ENCODE measurements around the gene TIAM2. TPM values are rescaled to one million over a fixed set of nuclear protein-coding genes. Genes with fewer than 3 reads are reported as not detected.

The TIAM2 gene
- polyA plus RNA-seq, 1 experiment = 12.6 TPM

GRCh38 chr6:155186052-155186658, 191.0 kb downstream of the TIAM2 start:
- ChIA-PET POLR2A (no interaction called here), CTCF (interaction anchor here (0.7 to 1.5 kb wide), 4 partner anchors 11 to 318 kb away, joined by 3 to 5 read pairs (median 4); no protein-coding TSS in a partner anchor)
- Histone ChIP-seq H3K4me3 (ENCODE audit: low read depth, low read length) (no peak overlapping the region), H3K9me3 (ENCODE audit: control insufficient read depth, insufficient read depth, low read length) (no peaks in the 10 kb centered on the region; the same call in 1 of the 2 replicates), H3K27me3 (ENCODE audit: control insufficient read depth, insufficient read depth, low read length) (no peaks in the 10 kb centered on the region), H3K27ac (ENCODE audit: low read depth, low read length) (peak overlapping the region; percentile 41)
- TF ChIP-seq CTCF (IDR thresholded peaks at IDR 0.05; ENCODE audit: low read depth, low read length) = no peak
- DNase-seq (ENCODE audit: low read depth, low spot score) = no peak

GRCh38 chr6:155187106-155187505, 192.0 kb downstream of the TIAM2 start:
- TF ChIP-seq CTCF (IDR thresholded peaks at IDR 0.05; ENCODE audit: low read depth, low read length) = no peak
- H3K27me3 ChIP-seq (ENCODE audit: control insufficient read depth, insufficient read depth, low read length) = no peaks in the 10 kb centered on the region
- CTCF ChIA-PET = interaction anchor here (0.7 to 4.1 kb wide), 3 partner anchors 10 to 80 kb away, joined by 4 to 23 read pairs (median 7); no protein-coding TSS in a partner anchor
- no peak overlapping the region for H3K4me3 ChIP-seq (ENCODE audit: low read depth, low read length)
- DNase-seq (ENCODE audit: low read depth, low spot score) = no peak
- H3K27ac ChIP-seq (ENCODE audit: low read depth, low read length) = no peak overlapping the region
- POLR2A ChIA-PET = no interaction called here
- no peaks in the 10 kb centered on the region; the same call in 1 of the 2 replicates for H3K9me3 ChIP-seq (ENCODE audit: control insufficient read depth, insufficient read depth, low read length)

- CTCF ChIA-PET = interaction anchor here (0.8 to 4.1 kb wide), 5 partner anchors 9 to 62 kb away, joined by 4 to 23 read pairs (median 7); no protein-coding TSS in a partner anchor
- H3K4me3 ChIP-seq (ENCODE audit: low read depth, low read length) = no peak overlapping the region
Measured at GRCh38 chr6:155187994-155188706, 193.0 kb downstream of the TIAM2 start.

GRCh38 chr6:155188707-155189496, 193.8 kb downstream of the TIAM2 start:
- Histone ChIP-seq H3K9me3 (ENCODE audit: control insufficient read depth, insufficient read depth, low read length) (no peaks in the 10 kb centered on the region; the same call in 1 of the 2 replicates), H3K4me3 (ENCODE audit: low read depth, low read length) (no peak overlapping the region; the same call in 1 of the 2 replicates), H3K27ac (ENCODE audit: low read depth, low read length) (peak overlapping the region; percentile 77), H3K27me3 (ENCODE audit: control insufficient read depth, insufficient read depth, low read length) (no peaks in the 10 kb centered on the region)
- no peak for TF ChIP-seq CTCF (IDR thresholded peaks at IDR 0.05; ENCODE audit: low read depth, low read length)
- ChIA-PET CTCF (interaction anchor here (0.7 to 4.1 kb wide), 8 partner anchors 10 to 321 kb away, joined by 3 to 23 read pairs (median 4); no protein-coding TSS in a partner anchor), POLR2A (interaction anchor here (0.5 to 1.6 kb wide), 9 partner anchors 10 to 420 kb away, joined by 3 to 15 read pairs (median 4); no protein-coding TSS in a partner anchor)
- DNase-seq (ENCODE audit: low read depth, low spot score) = peak; percentile 96

More at GRCh38 chr6:155187994-155188706, 193.0 kb downstream of the TIAM2 start:
- DNase-seq (ENCODE audit: low read depth, low spot score) = no peak
- POLR2A ChIA-PET = interaction anchor here (0.5 to 1.6 kb wide), 7 partner anchors 11 to 420 kb away, joined by 3 to 15 read pairs (median 4); no protein-coding TSS in a partner anchor
- Histone ChIP-seq H3K27me3 (ENCODE audit: control insufficient read depth, insufficient read depth, low read length) (no peaks in the 10 kb centered on the region), H3K9me3 (ENCODE audit: control insufficient read depth, insufficient read depth, low read length) (no peaks in the 10 kb centered on the region; the same call in 1 of the 2 replicates), H3K27ac (ENCODE audit: low read depth, low read length) (no peak overlapping the region)
- TF ChIP-seq CTCF (IDR thresholded peaks at IDR 0.05; ENCODE audit: low read depth, low read length) = no peak
